GM18502 (cell line): ENCODE data around the gene GUCY1A2.
"Not testable (repeated sequence)": the region's sequence is repeated elsewhere in the genome, so short reads cannot be mapped to it uniquely, and the experiment has no call there.

Experiments used
- ATAC-seq: cut with Tn5 transposase; IDR thresholded peaks from one replicate; pipeline ENCODE4 v1.9.1; 2021; ENCODE audit warnings: mild to moderate bottlenecking; ENCODE audit not compliant: unreplicated experiment, poor library complexity

GUCY1A2 gene

DNA sequence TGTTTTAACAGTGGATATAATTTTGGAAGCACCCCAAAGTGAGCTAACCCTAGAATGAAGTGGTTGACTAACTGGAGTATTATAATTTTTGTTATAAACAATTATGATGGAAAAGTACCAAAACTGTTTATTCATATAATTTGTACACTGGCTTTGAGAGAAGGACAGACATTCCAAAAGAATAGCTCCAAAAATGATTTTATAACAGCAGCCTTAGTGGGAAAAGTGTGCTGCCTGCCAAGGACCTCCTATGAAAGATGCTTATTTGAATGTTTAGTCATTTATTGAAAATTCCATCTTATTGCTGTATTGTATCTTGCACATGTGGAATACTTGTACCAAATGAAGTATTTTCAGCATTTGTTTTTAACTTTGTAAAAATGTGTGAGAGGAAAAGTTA is 169.8 kb downstream of the GUCY1A2 start:
- no peak for ATAC-seq

DNA sequence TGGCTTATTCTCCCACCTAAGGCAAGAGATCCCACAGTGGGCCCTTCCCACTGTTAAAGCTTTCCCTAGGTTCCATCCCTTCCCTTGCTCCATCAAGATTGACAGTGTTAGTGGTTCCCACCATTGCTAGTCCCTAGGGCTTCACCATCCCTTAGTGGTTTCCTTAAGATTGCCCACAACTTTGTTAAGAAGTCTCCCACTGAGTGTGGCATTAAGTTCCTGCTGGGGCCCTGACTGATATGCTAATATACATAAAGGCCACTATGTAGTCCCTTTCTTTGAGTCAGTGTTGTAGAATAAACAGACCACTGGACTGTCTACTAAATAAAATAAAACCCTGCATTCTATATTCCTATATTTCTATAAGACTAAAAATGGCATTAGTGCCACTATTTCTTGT is 176.1 kb downstream of the GUCY1A2 start:
- no peak for ATAC-seq

DNA sequence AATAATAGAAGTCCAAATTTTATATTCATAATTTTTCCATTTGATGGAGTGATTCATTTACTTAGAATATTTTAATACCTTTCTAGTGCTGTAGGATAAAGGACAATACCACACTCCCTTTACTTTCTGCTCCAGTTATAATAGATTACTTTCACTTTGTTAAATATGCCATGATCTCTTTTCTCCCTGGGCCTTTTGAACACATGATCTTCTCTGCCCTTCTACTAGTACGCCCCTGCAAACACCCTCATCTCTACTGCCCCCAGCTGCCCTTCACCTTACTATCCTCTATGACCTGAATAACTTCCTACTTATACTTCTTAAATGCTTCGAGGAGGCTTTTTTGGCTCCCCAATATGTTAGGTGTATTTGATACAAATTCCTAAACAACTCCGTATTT is 177.3 kb downstream of the GUCY1A2 start:
- no peak for ATAC-seq

DNA sequence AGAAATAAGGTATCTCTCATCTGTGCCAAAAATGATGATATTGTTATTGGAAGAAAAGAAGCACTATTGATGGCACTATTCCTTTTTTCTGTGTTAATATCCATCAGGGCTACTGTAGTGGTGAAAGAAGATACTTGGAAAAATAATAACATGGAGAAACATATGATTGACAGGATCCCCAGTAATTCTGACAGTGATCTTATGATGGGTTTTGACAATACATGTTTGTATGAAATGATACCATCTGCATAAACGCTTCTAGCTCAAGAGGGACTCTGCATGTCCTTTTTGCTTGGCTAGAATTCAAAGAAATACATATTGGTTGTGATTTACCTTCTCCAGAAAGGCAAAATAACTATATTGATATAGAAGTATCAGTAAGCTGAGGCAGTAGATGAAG is 178.1 kb downstream of the GUCY1A2 start:
- ATAC-seq = no peak

DNA sequence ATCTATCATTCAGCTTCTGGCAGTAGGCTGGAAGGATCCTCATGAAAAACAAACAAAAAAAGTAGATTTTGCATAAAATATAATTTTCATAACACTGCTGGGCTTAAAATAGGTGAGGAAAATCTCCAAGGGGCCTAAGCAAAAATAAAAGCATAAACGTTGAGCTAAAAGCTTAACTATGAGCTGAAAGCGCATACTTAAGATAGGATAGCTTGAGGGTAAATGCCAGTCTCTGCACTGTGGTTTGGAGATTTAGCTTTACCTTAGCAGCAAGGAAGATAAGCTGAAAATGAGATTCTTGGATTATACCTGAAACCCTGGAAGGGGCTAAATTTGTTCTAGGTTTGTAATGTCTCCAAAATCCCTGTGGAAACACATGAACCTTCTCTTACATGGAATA is 183.7 kb downstream of the GUCY1A2 start:
- no peak for ATAC-seq

DNA sequence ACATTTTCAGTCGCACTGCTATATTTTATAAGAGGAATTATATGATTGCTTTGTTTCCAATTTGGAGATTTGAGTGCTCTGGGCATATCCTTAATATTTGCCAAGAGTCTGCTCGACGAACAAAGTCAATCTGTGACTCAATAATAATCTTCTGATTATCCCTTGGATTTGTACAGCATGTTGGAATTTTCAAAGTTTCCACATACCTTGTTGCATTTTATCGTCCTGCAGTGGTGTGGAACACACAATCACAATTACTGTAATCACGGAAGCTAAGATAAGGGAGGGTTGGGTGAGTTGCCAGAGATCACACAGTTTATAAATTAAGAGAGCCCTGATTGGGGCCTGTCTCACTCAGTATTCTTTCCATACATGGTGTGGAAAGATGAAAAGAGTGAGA is 189.3 kb downstream of the GUCY1A2 start:
- no peak for ATAC-seq

DNA sequence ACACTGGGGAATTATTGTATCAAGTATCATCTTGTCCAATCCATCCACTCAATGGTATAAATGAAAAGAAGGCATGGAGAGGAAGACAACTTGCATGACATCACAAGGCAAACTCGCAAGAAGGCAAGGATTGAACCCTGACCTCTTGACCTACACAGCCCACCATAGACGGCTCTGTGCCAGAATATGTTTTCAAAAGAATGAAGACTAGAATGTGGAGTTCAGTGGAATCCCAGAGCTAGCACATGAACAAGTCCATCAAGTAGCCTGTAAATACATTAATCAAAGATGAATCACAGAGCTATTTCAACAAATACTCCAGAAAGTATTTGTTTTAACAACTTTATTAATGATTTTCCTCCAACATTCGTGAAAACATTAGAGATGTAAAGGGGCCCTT is 189.7 kb downstream of the GUCY1A2 start:
- no peak for ATAC-seq

DNA sequence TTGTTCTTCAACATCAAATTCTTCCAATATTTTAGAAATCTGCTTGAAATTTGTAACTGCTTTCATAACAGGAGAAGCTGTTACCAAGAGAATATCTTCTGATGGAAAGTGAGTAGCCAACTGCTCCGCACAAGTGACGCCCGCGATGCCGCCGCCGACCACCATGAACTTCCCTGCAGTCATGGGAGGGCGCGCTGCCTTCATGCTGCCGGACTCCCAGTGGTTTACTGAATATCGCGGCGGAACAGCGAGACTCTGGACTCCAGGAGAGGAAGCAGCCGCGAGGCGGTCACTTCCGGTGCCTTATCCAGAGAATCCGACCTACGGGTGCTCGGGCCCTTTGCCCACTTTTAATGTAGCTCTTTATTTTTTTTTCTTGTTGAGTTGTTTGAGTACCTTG is 190.6 kb downstream of the GUCY1A2 start:
- no peak for ATAC-seq

DNA sequence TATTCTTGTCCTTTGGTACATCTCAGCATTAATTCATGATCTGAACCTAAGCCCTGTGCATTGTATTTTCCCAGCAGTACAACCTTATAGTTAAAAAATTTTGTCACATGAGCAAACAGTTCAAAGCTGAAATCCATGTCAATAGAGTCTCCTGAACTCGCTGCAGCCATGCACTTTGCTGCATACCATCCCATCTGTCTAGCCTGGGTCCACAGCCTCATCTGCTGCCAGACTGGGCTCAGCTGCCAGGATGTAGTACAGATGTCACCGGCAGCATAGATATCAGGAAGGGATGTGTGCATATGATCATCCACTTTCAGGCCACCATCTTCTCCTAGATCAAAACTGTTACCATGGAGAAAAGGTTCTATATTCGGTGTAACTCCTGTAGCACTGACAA is 191.7 kb downstream of the GUCY1A2 start:
- ATAC-seq = not testable (repeated sequence)

DNA sequence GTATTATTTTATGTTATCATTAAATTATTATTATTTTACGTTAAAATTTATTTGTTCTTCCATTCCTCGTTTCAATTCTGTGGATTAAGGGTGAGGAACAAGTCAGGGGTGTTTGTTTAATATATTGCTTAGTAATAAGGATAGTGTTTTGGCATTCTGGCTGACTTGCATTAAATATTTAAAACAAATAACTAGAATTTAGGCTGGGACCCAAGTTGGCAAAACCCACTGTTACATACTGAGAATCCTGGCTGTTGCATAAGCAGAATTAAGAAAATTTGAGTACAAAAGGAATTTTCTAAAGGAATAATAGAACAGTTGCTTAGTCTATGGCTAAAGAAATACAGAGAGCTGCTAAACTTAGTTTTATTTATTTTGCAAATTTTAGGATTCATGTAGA is 196.4 kb downstream of the GUCY1A2 start:
- no peak for ATAC-seq

DNA sequence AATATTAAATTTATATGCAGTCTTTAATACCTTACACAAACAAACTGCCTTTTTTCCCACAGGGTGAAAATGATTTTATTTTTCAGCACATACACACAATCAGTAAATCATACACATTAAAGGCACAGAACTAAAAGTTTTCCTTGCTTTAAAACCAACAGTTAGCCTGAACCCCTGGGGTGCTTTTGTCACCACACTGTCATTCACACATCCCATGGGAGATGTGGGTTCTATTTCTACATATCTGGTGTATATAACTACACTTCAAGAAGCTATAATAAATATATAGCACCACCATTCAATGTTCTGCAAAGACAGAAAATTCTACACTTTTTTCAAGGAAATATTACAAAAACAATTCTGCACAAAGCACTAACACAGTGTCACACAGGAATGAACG is 197.0 kb downstream of the GUCY1A2 start:
- no peak for ATAC-seq

DNA sequence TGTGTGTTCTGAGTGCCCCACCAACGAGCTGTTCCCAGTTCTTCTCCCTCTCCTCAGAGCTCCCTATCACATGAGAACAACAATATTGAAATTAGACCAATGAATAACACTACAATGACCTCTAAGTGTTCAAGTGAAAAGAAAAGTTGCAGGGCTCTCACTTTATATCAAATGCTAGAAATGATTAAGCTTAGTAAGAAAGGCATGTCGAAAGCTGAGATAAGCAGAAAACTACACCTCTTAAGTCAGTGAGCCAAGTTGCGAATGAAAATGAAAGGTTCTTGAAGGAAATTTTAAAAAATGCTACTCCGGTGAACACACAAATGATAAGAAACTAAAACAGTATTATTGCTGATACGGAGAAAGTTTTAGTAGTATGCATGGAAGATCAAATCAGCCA is 199.8 kb downstream of the GUCY1A2 start:
- no peak for ATAC-seq

DNA sequence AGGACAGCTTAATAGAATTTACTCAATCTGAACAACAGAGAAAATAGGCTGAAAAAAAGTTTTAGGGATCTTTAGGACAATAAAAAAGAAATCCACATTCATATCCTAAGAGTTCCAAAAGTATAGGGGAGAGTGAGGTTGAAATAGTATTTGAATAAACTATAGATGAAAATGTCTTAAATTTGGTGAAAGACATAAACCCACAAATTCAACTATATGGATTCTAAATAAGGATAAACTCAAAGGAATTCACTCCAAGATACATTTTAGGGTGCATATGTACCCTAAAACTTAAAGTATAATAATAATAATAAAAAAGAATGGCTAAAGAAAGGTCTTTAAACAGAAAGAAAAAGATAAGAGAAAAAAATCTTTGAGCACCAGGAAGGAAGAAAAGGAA is 203.1 kb downstream of the GUCY1A2 start:
- ATAC-seq = no peak

DNA sequence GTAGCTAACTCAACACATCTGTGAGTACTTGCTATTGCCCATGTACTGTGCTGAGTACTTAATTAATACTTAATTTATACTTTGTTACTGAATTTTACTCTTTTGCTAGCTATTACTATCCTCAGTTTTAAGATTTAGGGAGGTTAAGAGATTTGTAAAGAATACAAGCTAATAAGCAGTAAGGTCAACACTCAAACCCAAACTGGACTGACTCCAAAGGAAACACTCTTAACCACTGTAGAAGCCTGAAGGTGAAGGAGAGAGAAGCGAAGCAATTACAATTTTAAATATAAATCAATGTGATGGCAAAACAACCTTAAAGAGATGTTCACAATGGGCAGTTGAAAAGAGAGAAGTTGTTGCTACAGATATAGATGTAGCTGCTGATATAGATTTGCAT is 204.5 kb downstream of the GUCY1A2 start:
- ATAC-seq = no peak

DNA sequence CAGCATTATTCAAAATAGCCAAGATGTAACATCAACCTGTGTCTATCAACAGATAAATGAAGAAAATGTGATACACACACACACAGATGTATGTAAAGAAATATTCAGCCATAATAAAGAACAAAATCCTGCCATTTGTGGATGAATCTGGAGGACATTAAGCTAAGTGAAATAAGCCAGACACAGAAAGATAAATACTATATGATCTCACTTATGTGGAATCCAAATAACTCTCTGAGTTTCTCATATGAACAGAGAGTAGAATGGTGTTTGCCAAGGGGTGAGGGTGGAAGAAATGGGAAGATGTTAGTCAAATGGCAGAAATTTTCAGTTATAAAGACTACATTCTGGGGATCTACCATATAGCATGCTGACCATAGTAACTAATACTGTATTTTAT is 224.2 kb downstream of the GUCY1A2 start:
- ATAC-seq = no peak

DNA sequence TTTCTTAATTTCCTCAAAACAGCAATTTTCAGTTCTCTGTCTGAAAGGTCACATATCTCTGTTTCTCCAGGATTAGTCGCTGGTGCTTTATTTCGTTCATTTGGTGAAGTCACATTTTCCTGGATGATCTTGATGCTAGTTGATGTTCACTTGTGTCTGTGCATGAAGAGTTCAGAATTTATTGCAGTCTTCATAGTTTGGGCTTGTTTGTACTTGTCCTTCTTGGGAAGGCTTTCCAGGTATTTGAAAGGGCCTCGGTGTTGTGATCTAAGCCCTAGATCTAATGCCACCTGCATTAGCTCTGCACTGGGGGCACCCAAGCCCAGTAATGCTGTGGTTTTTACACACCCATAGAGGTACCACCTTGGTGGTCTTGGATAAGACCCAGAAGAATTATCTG is 228.9 kb downstream of the GUCY1A2 start:
- no peak for ATAC-seq

DNA sequence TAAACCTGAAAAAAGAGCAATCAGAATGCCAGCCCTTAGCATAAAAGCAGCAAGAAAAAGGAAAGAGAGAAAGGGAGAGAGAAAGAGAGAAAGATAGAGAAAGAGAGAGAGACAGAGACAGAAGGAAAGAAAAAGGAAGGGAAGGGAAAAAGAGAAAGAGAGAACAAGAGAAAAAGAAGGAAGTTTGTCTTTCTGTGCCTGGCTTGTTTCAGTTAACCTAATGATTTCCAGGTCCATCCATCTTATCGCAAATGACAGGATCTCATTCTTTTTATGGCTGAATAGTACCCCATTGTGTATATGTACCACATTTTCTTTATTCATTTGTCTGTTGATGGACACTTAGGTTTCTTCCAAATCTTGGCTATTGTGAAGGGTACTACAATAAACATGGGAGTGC is 230.8 kb downstream of the GUCY1A2 start:
- ATAC-seq = no peak

DNA sequence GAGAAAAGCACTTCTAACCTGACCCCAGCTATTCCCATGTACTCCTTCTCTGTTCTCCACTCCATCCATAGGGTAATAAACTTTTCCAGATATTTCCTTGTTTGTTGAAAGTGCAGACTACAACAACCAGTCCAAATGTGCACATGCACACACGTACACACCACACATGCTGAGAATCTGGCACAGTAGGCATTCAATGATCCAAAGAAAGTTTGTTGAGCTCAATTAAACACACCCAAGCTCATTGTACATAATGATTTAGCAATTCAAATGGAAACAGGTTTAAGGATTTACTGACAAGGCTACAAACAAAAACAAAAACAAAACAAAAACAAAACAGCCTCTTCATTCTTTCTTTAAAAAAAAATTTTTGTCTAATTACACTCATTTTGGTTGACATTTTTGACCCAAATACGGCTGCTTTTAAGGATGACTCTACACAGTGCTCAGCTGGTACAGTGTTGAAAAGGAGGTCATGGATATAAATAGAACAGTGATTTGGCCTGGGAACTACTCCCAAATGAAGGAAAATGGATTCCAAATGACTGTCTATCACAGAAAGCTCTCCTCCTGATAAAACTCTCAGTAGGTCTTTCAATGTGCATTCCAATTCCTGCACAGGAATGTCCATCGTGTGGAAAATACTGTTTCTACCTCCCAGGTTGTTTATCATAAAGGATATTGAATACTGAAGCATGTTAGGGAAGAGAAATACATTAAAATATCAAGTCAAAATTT is 232.2 kb downstream of the GUCY1A2 start:
- ATAC-seq = no peak

DNA sequence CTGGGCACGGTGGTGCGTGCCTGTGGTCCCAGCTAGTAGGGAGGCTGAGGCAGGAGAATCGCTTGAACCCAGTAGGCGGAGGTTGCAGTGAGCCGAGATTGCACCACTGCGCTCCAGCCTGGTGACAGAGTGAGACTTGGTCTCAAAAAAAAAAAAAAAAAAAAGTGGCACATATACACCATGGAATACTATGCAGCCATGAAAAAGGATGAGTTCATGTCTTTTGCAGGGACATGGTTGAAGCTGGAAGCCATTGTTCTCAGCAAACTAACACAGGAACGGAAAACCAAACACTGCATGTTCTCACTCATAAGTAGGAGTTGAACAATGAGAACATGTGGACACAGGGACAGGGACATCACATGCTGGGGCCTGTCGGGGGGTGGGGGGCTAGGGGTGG is 241.0 kb downstream of the GUCY1A2 start:
- not testable (repeated sequence) for ATAC-seq

DNA sequence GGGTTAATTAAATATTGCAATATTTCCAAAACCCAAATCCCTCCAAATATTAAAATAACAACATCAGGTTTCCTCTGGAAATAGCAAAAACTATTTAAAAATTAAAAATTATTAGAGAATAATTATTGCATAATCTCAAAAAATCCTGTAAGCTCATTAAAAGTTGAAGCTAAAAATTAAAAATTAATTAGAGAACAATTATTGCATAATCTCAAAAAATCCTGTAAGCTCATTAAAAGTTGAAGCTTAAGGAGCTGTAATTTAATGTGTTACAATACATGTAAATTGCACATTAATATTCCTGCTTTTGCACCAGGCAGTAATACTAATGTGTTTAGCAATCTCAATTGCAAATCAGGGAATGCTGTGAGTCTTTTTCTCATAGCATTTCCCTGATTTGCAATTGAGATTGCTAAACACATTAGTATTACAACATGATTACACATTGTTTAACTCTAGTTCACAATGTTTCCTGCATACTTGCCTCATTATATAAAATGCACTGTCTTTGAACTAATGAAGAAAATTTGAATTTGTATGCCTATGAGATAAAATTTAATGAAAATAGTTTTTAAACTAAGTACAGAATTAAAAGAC is 247.7 kb downstream of the GUCY1A2 start:
- ATAC-seq = no peak

DNA sequence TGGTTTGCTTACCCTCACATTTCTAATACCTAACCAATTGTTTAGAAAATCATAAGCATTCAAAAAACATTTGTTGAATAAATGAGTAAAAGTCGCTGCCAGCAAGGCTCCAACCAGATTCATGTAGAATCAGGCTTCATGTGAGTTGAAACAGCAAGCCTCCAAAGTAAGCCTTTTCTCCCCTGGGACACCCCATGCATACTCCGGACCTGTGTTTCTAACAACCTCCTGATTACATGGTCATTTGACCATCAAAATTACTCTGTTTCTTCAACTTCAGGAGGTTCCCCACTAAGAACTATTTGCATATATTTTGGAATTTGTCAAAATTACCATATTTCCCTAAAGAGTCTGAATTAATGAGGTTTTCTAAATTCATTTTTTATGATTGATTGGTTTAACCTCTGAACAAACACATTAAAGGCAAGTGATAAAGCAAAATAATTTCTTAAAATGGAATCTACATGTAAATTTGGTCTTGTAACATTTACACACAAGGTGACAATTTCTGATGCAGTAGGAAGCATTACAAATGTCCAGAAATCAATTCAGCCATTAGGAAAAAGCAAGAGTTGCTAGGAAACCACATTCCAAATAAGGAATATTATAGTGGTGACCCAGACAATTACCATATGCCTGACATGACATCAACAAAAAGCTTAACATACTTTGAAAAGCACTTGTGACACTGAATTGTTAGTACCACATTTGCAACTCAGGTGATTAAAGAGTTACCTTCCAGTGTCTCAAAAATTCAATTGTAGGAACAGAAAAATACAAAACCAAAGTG is 252.6 kb downstream of the GUCY1A2 start:
- ATAC-seq = no peak

DNA sequence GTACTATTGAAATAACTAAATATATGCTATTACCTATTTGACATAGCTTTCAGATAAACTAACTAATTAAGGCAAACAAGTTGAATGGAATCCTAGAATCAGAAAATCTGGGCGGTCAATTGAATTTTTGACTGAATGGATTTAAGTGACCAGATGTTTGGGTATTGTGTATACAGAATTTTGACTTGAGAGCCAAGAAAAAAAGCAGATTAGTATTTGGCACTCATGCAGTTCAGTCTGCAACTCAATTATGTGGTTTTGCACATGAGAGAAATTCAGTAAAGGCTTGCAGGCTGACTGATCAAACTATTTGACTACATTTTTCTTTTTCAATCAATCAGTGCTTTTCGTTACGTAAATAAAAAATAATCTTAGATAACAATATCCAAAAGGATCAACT is 254.8 kb downstream of the GUCY1A2 start:
- no peak for ATAC-seq
